ENCODE data around the gene MISP3.
"Not testable (repeated sequence)": the region's sequence is repeated elsewhere in the genome, so short reads cannot be mapped to it uniquely, and the experiment has no call there.

Gene MISP3

GRCh38 chr19:14072535-14073260 lies at the start of gene MISP3:
Gene MISP3 (plus strand): TSS chr19:14072786. CDS start chr19:14073310, 524 bp downstream.
- DNase-seq (ENCODE audit: low read depth), result peak; percentile 48

- peak; percentile 62 for DNase-seq (ENCODE audit: low read depth)
Observed at GRCh38 chr19:14023404-14024235, 49.0 kb upstream of the MISP3 start.

GRCh38 chr19:14026652-14027192 lies 45.9 kb upstream of the MISP3 start:
- DNase-seq (ENCODE audit: low read depth), result not testable (repeated sequence)

- DNase-seq (ENCODE audit: low read depth), result no peak
Observed at GRCh38 chr19:14027856-14028450, 44.6 kb upstream of the MISP3 start, which contains the start of gene RLN3. Gene RLN3 (plus strand): TSS chr19:14028148. CDS start chr19:14028205, 57 bp downstream.

DNA sequence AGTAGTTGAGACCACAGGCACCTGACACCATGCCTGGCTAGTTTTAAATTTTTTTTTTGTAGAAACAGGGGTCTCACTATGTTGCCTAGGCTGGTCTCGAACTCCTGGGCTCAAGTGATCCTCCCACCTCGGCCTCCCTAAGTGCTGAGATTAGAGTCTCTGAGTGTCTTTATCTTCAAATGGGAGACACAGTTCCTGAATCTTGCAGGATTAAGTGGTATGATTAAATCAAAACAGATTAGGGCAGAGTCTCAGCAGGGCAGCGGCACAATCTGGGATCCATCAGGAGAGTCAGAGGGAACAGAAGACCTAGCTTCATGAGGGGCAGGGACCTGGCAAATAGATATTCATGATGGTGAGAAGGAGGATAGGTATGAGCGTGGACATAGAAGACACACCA lies 43.7 kb upstream of the MISP3 start:
- DNase-seq (ENCODE audit: low read depth), result no peak

DNA sequence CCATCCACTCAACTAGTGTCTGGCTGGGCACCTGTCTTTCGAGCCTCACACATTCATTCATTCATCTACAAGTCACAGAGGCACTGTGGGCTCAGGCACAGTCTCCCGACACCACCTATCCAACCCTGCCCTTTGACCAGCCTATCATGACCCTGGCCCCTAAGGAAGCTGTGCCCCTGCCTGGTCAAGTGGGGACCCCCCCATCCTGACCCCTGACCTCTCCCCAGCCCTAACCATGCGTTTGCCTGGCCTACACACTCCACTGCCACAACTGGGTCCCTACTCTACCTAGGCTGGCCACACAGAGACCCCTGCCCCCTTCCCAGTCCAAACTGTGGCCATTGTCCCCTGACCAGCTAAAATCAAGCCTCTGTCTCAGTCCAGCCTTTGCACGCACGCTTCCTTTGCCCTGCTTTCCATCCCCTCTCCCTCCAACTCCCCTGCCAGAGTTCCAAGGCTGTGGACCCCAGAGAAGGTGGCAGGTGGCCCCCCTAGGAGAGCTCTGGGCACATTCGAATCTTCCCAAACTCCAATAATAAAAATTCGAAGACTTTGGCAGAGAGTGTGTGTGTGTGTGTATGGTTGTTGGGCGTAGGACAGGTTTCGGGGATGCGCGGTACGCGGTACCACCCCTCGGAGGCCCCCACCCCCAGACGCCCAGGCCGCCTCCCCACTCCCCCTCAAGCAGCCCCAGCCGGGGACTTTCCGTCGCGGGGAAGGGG lies 41.4 kb upstream of the MISP3 start:
- DNase-seq (ENCODE audit: low read depth), result no peak

GRCh38 chr19:14031719-14032480 lies 40.7 kb upstream of the MISP3 start, which contains the start of gene IL27RA:
Gene IL27RA (plus strand): TSS chr19:14031762. CDS start chr19:14031873, 111 bp downstream.
- peak; percentile 71 for DNase-seq (ENCODE audit: low read depth)

DNA sequence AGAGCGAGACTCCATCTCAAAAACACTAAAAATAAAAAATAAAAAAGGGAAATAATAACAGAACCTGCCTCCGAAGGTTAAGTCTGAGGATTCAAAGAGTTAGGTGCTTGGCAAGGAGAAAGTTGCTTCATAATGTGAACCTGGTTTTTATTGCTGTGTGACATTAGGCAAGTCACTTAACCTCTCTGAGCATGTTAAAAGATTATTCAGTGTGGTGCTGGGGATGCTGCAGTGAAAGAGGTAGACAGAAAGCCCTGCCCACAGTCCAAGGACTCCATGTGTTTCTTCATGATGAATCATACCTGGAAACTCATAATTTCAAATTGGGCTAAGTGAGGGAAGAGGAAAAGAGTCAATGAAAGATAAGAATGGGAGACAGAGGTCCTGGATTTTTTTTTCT lies 38.6 kb upstream of the MISP3 start:
- peak; percentile 43 for DNase-seq (ENCODE audit: low read depth)

DNA sequence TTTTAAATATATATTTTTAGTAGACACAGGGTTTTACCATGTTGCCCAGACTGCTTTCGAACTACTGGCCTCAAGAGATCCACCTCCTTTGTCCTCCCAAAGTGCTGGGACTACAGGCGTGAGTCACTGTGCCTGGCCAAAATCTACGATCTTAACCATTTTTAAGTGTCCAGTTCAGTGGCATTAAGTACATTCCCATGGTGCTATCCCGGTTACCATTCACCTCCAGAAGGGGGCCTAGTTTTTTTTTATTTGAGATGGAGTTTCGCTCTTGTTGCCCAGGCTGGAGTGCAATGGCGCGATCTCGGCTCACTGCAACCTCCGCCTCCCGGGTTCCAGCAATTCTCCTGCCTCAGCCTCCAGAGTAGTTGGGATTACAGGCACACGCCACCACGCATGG lies 37.4 kb upstream of the MISP3 start:
- DNase-seq (ENCODE audit: low read depth), result peak; percentile 40

- DNase-seq (ENCODE audit: low read depth), result no peak
Observed at GRCh38 chr19:14035706-14036105, 36.9 kb upstream of the MISP3 start.

GRCh38 chr19:14039181-14039580 lies 33.4 kb upstream of the MISP3 start:
- DNase-seq (ENCODE audit: low read depth), result no peak

DNA sequence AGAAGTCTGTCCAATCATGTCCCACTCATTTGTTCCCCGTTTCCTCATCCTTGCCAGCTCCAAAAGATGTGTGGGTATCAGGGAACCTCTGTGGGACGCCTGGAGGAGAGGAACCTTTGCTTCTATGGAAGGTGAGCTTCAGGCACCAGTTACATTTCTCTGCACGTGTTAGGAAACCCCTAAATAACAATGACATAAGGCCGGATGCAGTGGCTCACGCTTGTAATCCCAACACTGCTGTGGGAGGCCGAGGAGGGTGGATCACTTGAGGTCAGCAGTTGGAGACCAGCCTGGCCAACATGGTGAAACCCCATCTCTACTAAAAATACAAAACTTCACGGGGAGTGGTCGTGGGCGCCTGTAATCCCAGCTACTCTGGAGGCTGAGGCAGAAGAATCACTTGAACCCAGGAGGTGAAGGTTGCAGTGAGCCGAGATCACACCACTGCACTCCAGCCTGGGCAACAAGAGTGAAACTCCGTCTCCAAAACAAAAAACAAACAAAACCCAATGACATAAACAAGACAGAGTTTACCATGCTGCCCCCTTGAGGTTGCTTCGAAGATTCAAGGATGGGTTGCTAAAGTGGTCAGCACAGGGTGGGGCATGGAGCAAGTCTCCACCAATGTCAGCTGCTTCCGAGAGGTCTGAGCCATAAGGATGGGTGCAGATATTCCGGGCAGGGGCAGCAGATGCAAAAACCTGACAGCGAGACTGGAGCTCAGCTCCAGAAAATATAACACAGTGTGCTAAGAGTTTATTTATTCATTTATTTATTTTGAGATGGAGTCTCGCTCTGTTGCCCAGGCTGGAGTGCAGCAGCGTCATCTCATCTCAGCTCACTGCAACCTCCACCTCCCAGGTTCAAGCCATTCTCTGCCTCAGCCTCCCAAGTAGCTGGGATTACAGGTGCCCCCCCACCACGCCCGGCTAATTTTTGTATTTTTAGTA lies 29.7 kb upstream of the MISP3 start:
- DNase-seq (ENCODE audit: low read depth), result peak; percentile 77

- DNase-seq (ENCODE audit: low read depth), result not testable (repeated sequence)
Observed at GRCh38 chr19:14047866-14048265, 24.7 kb upstream of the MISP3 start.

DNA sequence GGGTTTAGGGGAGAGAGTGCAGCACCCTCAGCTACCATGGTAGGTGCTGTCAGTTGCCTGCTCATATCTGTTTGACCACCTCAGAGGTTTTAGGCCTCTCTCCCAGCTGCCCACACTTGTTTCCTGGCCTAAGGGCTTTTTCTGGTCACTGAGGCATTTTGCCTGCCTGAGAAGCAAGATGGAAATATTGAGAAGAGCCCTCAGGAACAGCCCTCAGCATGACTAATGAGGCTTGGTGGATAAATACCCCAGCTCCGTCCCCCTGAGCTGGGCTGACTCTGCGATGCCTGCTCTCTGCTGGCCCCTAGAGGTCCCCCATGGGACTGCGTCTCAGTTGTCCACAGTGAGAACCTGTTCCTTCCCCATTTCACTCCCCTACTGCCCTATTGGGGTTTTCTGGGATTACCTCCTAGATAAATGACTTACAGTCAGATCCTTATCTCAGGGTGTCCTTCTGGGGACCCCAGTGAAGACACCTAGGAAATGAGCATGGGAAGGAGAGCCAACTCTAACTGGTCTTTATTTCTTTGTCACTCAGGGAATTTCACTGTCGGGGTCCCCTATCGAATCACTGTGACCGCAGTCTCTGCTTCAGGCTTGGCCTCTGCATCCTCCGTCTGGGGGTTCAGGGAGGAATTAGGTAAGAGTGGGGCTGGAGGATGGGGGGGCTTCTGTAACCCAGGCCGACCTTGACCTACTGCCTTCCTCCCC lies 24.0 kb upstream of the MISP3 start:
- peak; percentile 64 for DNase-seq (ENCODE audit: low read depth)

DNA sequence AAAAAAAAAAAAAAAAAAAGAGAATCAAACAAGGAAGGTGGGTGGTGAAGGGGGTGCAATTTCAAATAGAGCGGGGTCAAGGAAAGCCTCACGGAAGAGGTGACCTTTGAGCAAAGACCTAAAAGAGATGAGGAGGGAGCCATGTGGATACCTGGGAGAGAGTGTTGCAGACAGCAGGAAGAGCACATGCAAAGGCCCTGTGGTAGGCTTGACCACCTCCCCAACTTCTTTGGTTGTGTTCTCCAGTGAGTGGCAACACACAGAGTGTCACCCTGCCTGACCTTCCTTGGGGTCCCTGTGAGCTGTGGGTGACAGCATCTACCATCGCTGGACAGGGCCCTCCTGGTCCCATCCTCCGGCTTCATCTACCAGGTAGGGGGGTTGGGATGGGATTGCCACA lies 22.1 kb upstream of the MISP3 start:
- DNase-seq (ENCODE audit: low read depth), result no peak

DNA sequence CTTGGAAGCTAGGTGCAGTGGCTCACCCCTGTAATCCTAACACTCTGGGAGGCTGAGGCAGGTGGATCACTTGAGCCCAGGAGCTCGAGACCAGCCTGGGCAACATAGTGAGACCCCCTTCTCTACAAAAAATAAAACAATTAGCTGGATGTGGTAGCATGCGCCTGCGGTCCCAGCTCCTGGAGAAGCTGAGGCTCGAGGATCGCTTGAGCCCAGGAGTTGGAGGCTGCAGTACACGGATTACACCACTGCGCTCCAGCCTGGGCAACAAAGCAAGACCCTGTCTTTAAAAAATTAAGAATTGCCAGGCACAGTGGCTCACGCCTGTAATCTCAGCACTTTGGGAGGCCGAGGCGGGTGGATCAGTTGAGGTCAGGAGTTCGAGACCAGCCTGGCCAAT lies 21.6 kb upstream of the MISP3 start:
- DNase-seq (ENCODE audit: low read depth), result not testable (repeated sequence)

GRCh38 chr19:14051980-14052379 lies 20.6 kb upstream of the MISP3 start:
- no peak for DNase-seq (ENCODE audit: low read depth)

DNA sequence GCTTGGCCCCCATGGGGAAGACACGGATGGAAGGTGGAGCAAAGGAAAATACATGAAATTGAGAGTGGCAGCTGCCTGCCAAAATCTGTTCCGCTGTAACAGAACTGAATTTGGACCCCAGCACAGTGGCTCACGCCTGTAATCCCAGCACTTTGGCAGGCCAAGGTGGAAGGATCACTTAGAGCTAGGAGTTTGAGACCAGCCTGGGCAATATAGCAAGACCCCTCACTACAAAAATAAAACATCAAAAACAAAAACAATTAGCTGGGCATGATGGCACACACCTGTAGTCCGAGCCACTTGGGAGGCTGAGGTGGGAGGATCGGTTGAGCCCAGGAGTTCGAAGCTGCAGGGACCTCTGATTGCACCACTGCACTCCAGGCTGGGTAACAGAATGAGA lies 20.1 kb upstream of the MISP3 start:
- no peak for DNase-seq (ENCODE audit: low read depth)

DNA sequence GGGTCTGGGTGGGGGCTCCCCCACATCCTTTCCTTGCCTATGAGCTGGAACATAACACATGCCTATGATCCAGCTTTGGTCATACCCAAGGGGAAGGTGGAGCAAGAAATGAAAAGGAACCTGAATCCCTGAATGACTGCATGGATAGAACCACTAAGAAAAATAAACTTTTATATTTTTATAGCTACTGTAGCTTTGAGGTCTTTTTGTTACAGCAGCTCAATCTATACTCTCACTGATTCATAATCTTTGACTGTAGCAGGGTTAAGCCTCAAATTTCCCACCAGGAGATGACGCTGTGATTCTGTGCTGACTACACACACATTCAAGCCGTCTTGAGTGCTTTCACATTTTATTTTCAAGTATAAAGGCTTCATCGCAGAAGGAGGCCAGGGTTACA lies 19.6 kb upstream of the MISP3 start:
- no peak for DNase-seq (ENCODE audit: low read depth)
